NCI-H2227 (cell line): ENCODE results near the gene RER1.

ENCODE experiments used
- DNase-seq: peaks from one replicate; lab custom pipeline; 2025; ENCODE audit not compliant: unreplicated experiment; lab: John Stamatoyannopoulos, UW

The RER1 gene

GRCh38 chr1:2353551-2354438 lies 37.8 kb upstream of the RER1 start:
- no peak for DNase-seq

GRCh38 chr1:2354511-2355372 lies 36.9 kb upstream of the RER1 start:
- DNase-seq, result no peak

- DNase-seq, result no peak
Measured at GRCh38 chr1:2355373-2356261, 36.0 kb upstream of the RER1 start.

- no peak for DNase-seq
Measured at GRCh38 chr1:2356401-2356800, 35.2 kb upstream of the RER1 start.

- DNase-seq, result no peak
Measured at GRCh38 chr1:2356911-2357845, 34.5 kb upstream of the RER1 start.

- DNase-seq, result no peak
Measured at GRCh38 chr1:2358072-2358471, 33.6 kb upstream of the RER1 start.

- no peak for DNase-seq
Measured at GRCh38 chr1:2358651-2359640, 32.7 kb upstream of the RER1 start.

- DNase-seq, result no peak
Measured at GRCh38 chr1:2360588-2361364, 30.9 kb upstream of the RER1 start.

GRCh38 chr1:2363847-2364513 lies 27.7 kb upstream of the RER1 start:
- DNase-seq, result no peak

- DNase-seq, result no peak
Measured at GRCh38 chr1:2368053-2368744, 23.4 kb upstream of the RER1 start.

GRCh38 chr1:2372551-2373490 lies 18.8 kb upstream of the RER1 start:
- no peak for DNase-seq

- DNase-seq, result no peak
Measured at GRCh38 chr1:2373551-2374251, 17.9 kb upstream of the RER1 start.

GRCh38 chr1:2374252-2375155 lies 17.1 kb upstream of the RER1 start:
- DNase-seq, result no peak

GRCh38 chr1:2375246-2375922 lies 16.3 kb upstream of the RER1 start:
- DNase-seq, result no peak
